Activated CD4-positive, alpha-beta T cell treated with anti-CD3 and anti-CD28 coated beads, Interleukin-2, amount 50 U/mL, for 4 hours (primary cell): ENCODE data around the gene SSUH2.
"Not testable (repeated sequence)": the region's sequence is repeated elsewhere in the genome, so short reads cannot be mapped to it uniquely, and the experiment has no call there.

Experiments
- DNase-seq, 2 experiments: peaks; one replicate each; pipeline ENCODE4 v3.0.0-alpha.2; 2020

Gene SSUH2

GRCh38 chr3:8658306-8659212 lies 14.0 kb upstream of the SSUH2 start:
- no peak for DNase-seq

GRCh38 chr3:8657804-8658305 lies 13.3 kb upstream of the SSUH2 start:
- no peak for DNase-seq

- no peak for DNase-seq
Measured at GRCh38 chr3:8656240-8656639, 11.6 kb upstream of the SSUH2 start.

GRCh38 chr3:8655387-8655835 lies 10.8 kb upstream of the SSUH2 start:
- no peak for DNase-seq

- not testable (repeated sequence) for DNase-seq
Measured at GRCh38 chr3:8654572-8655329, 10.2 kb upstream of the SSUH2 start.

- DNase-seq: no peak
Measured at GRCh38 chr3:8653800-8654408, 9.3 kb upstream of the SSUH2 start.

GRCh38 chr3:8652324-8652987 lies 7.9 kb upstream of the SSUH2 start:
- no peak for DNase-seq

- DNase-seq: no peak
Measured at GRCh38 chr3:8651418-8652323, 7.1 kb upstream of the SSUH2 start.

- no peak for DNase-seq
Measured at GRCh38 chr3:8650583-8651416, 6.2 kb upstream of the SSUH2 start.

- DNase-seq: no peak
Measured at GRCh38 chr3:8649757-8650156, 5.2 kb upstream of the SSUH2 start.

- DNase-seq: no peak
Measured at GRCh38 chr3:8648909-8649741, 4.5 kb upstream of the SSUH2 start.

- no peak for DNase-seq
Measured at GRCh38 chr3:8647137-8647985, 2.8 kb upstream of the SSUH2 start.

- DNase-seq: no peak
Measured at GRCh38 chr3:8646313-8646938, 1.8 kb upstream of the SSUH2 start.

GRCh38 chr3:8645712-8646111 lies 1.1 kb upstream of the SSUH2 start:
- DNase-seq: no peak

- DNase-seq: no peak
Measured at GRCh38 chr3:8643693-8644365, 769 bp downstream of the SSUH2 start.

- DNase-seq: no peak
Measured at GRCh38 chr3:8642001-8642400, 2.6 kb downstream of the SSUH2 start.

GRCh38 chr3:8641472-8641871 lies 3.1 kb downstream of the SSUH2 start:
- DNase-seq: no peak

- DNase-seq: no peak
Measured at GRCh38 chr3:8640223-8640622, 4.4 kb downstream of the SSUH2 start.
